ENCODE measurements around the gene EEIG1.

EEIG1 gene

GRCh38 chr9:127963359-127964064, 17.3 kb downstream of the EEIG1 start:
- TF ChIP-seq POLR2AphosphoS5 (IDR thresholded peaks at IDR 0.05; ENCODE audit: low read depth, low read length), result no peak
- TF ChIP-seq TAF1 (IDR thresholded peaks at IDR 0.05; ENCODE audit: borderline replicate concordance, insufficient read depth, low read length), result no peak
- no peak for TF ChIP-seq REST (IDR thresholded peaks at IDR 0.05; ENCODE audit: insufficient read depth in 1 of 2, low read depth in 2 of 2, low read length in 2 of 2)
- no peak for TF ChIP-seq SIN3A (IDR thresholded peaks at IDR 0.05; ENCODE audit: borderline replicate concordance, insufficient read depth, low read length)
- no peak for TF ChIP-seq FOXP2 (optimal IDR thresholded peaks at IDR 0.05; ENCODE audit: borderline replicate concordance, extremely low read depth, extremely low read length, insufficient read depth)

GRCh38 chr9:127963041-127963358, 17.8 kb downstream of the EEIG1 start:
- TF ChIP-seq REST (IDR thresholded peaks at IDR 0.05; ENCODE audit: insufficient read depth in 1 of 2, low read depth in 2 of 2, low read length in 2 of 2) (no peak), POLR2AphosphoS5 (IDR thresholded peaks at IDR 0.05; ENCODE audit: low read depth, low read length) (no peak), TAF1 (IDR thresholded peaks at IDR 0.05; ENCODE audit: borderline replicate concordance, insufficient read depth, low read length) (no peak), SIN3A (IDR thresholded peaks at IDR 0.05; ENCODE audit: borderline replicate concordance, insufficient read depth, low read length) (no peak), FOXP2 (optimal IDR thresholded peaks at IDR 0.05; ENCODE audit: borderline replicate concordance, extremely low read depth, extremely low read length, insufficient read depth) (no peak)

GRCh38 chr9:127962278-127962677, 18.5 kb downstream of the EEIG1 start:
- TF ChIP-seq SIN3A (IDR thresholded peaks at IDR 0.05; ENCODE audit: borderline replicate concordance, insufficient read depth, low read length) (no peak), FOXP2 (optimal IDR thresholded peaks at IDR 0.05; ENCODE audit: borderline replicate concordance, extremely low read depth, extremely low read length, insufficient read depth) (no peak), TAF1 (IDR thresholded peaks at IDR 0.05; ENCODE audit: borderline replicate concordance, insufficient read depth, low read length) (no peak), POLR2AphosphoS5 (IDR thresholded peaks at IDR 0.05; ENCODE audit: low read depth, low read length) (no peak), REST (IDR thresholded peaks at IDR 0.05; ENCODE audit: insufficient read depth in 1 of 2, low read depth in 2 of 2, low read length in 2 of 2) (no peak)

GRCh38 chr9:127961613-127962155, 19.1 kb downstream of the EEIG1 start:
- no peak for TF ChIP-seq TAF1 (IDR thresholded peaks at IDR 0.05; ENCODE audit: borderline replicate concordance, insufficient read depth, low read length)
- TF ChIP-seq SIN3A (IDR thresholded peaks at IDR 0.05; ENCODE audit: borderline replicate concordance, insufficient read depth, low read length), result no peak
- no peak for TF ChIP-seq FOXP2 (optimal IDR thresholded peaks at IDR 0.05; ENCODE audit: borderline replicate concordance, extremely low read depth, extremely low read length, insufficient read depth)
- no peak for TF ChIP-seq REST (IDR thresholded peaks at IDR 0.05; ENCODE audit: insufficient read depth in 1 of 2, low read depth in 2 of 2, low read length in 2 of 2)
- no peak for TF ChIP-seq POLR2AphosphoS5 (IDR thresholded peaks at IDR 0.05; ENCODE audit: low read depth, low read length)
